Heart left ventricle (tissue), 13 donors: ENCODE measurements around the gene UNC50.

Experiments
- POLR2A ChIP-seq, 2 donors: fragments of 450-650 bp; IDR thresholded peaks; one replicate each; pipeline ENCODE4 v1.6.1; 2017; ENCODE audit warnings: antibody characterized with exemption in 2 of 2, mild to moderate bottlenecking in 2 of 2, moderate library complexity in 2 of 2
- TF ChIP-seq, protein P1 (sequence below), 12 donors: fragments of 200-600 bp; sonication (generic) in 4 of 12; IDR thresholded peaks; one replicate each; pipeline versions ENCODE4 v1.5.0 to v1.8.0; 2018 to 2022; ENCODE audit warnings: antibody characterized with exemption in 12 of 12, mild to moderate bottlenecking in 5 of 12
- donor health status: ischemic (EF 13 %, LVEDD 7.1; RV severe dilation, severe dysfunction).
- donor health status: DM: no; HTN: yes; CAD: no.
- donor health status: DM: no; HTN: no; CAD: no.
- donor health status: ischemic (EF 25% LVEDD 6.9; RV normal size, moderate dysfunction).
- donor health status: ischemic (EF 25% LVEDD 5.7; RV mildly dilated, moderate dysfunction).
- donor health status: ischemic (EF 35%, LVEDD 5.7; RV mildly dilated, moderate dysfunction).
- donor health status: nonischemic (EF 11% LVEDD 7.7; RV severe dilation, severe dysfunction).
- donor health status: DM: yes; HTN: yes; CAD: no.
- donor health status: PGD.
- donor health status: ischemic (EF 29% LVEDD 5.4; RV normal size, mild dysfunction).
- donor health status: nonischemic (EF 23%, LVEDD 6.1; RV moderate dilation, normal function).

DNA sequence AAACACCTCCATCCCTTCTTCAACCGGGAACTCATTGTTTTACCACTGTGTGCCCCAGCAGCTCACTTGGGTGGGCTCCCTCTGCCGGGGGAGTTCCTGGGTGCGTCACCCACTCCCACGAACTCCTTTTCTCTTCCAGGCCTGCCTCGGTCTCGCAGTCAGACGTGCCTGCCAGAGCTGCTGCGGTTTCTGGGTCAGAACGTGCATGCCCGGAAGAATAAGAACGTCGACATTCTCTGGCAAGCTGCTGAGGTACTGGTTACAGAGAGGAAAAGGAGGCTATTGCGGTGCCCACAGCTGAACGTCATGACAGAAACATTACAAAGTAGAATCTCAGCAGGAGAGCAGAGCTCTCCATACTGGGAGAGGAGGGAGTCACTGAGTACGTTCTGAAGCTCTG, 35.7 kb upstream of the UNC50 start:
- TF ChIP-seq, protein P1, sequence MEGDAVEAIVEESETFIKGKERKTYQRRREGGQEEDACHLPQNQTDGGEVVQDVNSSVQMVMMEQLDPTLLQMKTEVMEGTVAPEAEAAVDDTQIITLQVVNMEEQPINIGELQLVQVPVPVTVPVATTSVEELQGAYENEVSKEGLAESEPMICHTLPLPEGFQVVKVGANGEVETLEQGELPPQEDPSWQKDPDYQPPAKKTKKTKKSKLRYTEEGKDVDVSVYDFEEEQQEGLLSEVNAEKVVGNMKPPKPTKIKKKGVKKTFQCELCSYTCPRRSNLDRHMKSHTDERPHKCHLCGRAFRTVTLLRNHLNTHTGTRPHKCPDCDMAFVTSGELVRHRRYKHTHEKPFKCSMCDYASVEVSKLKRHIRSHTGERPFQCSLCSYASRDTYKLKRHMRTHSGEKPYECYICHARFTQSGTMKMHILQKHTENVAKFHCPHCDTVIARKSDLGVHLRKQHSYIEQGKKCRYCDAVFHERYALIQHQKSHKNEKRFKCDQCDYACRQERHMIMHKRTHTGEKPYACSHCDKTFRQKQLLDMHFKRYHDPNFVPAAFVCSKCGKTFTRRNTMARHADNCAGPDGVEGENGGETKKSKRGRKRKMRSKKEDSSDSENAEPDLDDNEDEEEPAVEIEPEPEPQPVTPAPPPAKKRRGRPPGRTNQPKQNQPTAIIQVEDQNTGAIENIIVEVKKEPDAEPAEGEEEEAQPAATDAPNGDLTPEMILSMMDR (IDR thresholded peaks at IDR 0.05) = no peak
- no peak for TF ChIP-seq POLR2A (IDR thresholded peaks at IDR 0.05)
